HG02938 (cell line): ENCODE data around the gene CYP24A1.

ENCODE experiments used
- ATAC-seq: cut with Tn5 transposase; IDR thresholded peaks from one replicate; pipeline ENCODE4 v1.9.1; 2021; ENCODE audit warnings: mild to moderate bottlenecking, moderate library complexity; ENCODE audit not compliant: unreplicated experiment

Gene CYP24A1

GRCh38 chr20:54176610-54177009 is 2.8 kb upstream of the CYP24A1 start:
- ATAC-seq: no peak

GRCh38 chr20:54174457-54175175 is 830 bp upstream of the CYP24A1 start:
- no peak for ATAC-seq

GRCh38 chr20:54172856-54173652 is 732 bp downstream of the CYP24A1 start:
- no peak for ATAC-seq

- ATAC-seq: no peak
Measured at GRCh38 chr20:54172532-54172855, 1.3 kb downstream of the CYP24A1 start.

GRCh38 chr20:54170963-54171362 is 2.8 kb downstream of the CYP24A1 start:
- no peak for ATAC-seq

- no peak for ATAC-seq
Measured at GRCh38 chr20:54170026-54170471, 3.7 kb downstream of the CYP24A1 start.

- no peak for ATAC-seq
Measured at GRCh38 chr20:54168961-54169862, 4.6 kb downstream of the CYP24A1 start.

GRCh38 chr20:54167909-54168872 is 5.6 kb downstream of the CYP24A1 start:
- ATAC-seq: no peak

- no peak for ATAC-seq
Measured at GRCh38 chr20:54166987-54167662, 6.7 kb downstream of the CYP24A1 start.

GRCh38 chr20:54165803-54166202 is 8.0 kb downstream of the CYP24A1 start:
- no peak for ATAC-seq

- ATAC-seq: no peak
Measured at GRCh38 chr20:54165014-54165413, 8.8 kb downstream of the CYP24A1 start.

- ATAC-seq: no peak
Measured at GRCh38 chr20:54163402-54163801, 10.4 kb downstream of the CYP24A1 start.

GRCh38 chr20:54162378-54163009 is 11.3 kb downstream of the CYP24A1 start:
- ATAC-seq: no peak

- ATAC-seq: no peak
Measured at GRCh38 chr20:54161821-54162149, 12.0 kb downstream of the CYP24A1 start.

- no peak for ATAC-seq
Measured at GRCh38 chr20:54161008-54161820, 12.6 kb downstream of the CYP24A1 start.

- ATAC-seq: no peak
Measured at GRCh38 chr20:54160065-54161007, 13.4 kb downstream of the CYP24A1 start.

GRCh38 chr20:54158856-54159418 is 14.8 kb downstream of the CYP24A1 start:
- ATAC-seq: no peak
